IPS-11a (cell line): ENCODE data around the gene TDRD7.
A peak's percentile ranks its signal among the peaks of the same experiment; 100 is the strongest.

Experiments used
- H3K4me3 ChIP-seq: one replicate; pipeline ENCODE4 v1.5.1; 2013; ENCODE audit warnings: low read depth, low read length, control low read depth

TDRD7 gene

GRCh38 chr9:97387504-97387886 lies 24.4 kb upstream of the TDRD7 start:
- no peak overlapping the region for H3K4me3 ChIP-seq

- no peak overlapping the region for H3K4me3 ChIP-seq
Observed at GRCh38 chr9:97387936-97388684, 23.8 kb upstream of the TDRD7 start.

GRCh38 chr9:97388721-97389238 lies 23.1 kb upstream of the TDRD7 start:
- H3K4me3 ChIP-seq = no peak overlapping the region

GRCh38 chr9:97389249-97389648 lies 22.6 kb upstream of the TDRD7 start:
- no peak overlapping the region for H3K4me3 ChIP-seq

- H3K4me3 ChIP-seq = no peak overlapping the region
Observed at GRCh38 chr9:97390791-97391406, 21.0 kb upstream of the TDRD7 start.

GRCh38 chr9:97394881-97395280 lies 17.0 kb upstream of the TDRD7 start:
- no peak overlapping the region for H3K4me3 ChIP-seq

GRCh38 chr9:97395745-97396144 lies 16.2 kb upstream of the TDRD7 start:
- H3K4me3 ChIP-seq = no peak overlapping the region

- H3K4me3 ChIP-seq = no peak overlapping the region
Observed at GRCh38 chr9:97396256-97396655, 15.6 kb upstream of the TDRD7 start.

- no peak overlapping the region for H3K4me3 ChIP-seq
Observed at GRCh38 chr9:97397220-97397619, 14.7 kb upstream of the TDRD7 start.

- H3K4me3 ChIP-seq = no peak overlapping the region
Observed at GRCh38 chr9:97398999-97399758, 12.7 kb upstream of the TDRD7 start.

- H3K4me3 ChIP-seq = no peak overlapping the region
Observed at GRCh38 chr9:97403746-97404316, 8.1 kb upstream of the TDRD7 start.

- H3K4me3 ChIP-seq = no peak overlapping the region
Observed at GRCh38 chr9:97405551-97405950, 6.3 kb upstream of the TDRD7 start.

GRCh38 chr9:97406620-97407177 lies 5.2 kb upstream of the TDRD7 start:
- no peak overlapping the region for H3K4me3 ChIP-seq

- H3K4me3 ChIP-seq = no peak overlapping the region
Observed at GRCh38 chr9:97408562-97408961, 3.3 kb upstream of the TDRD7 start.

GRCh38 chr9:97411440-97411788 lies 482 bp upstream of the TDRD7 start:
- peak overlapping the region; percentile 75 for H3K4me3 ChIP-seq

- peak overlapping the region; percentile 49 for H3K4me3 ChIP-seq
Observed at GRCh38 chr9:97412626-97413385, 910 bp downstream of the TDRD7 start.

GRCh38 chr9:97413462-97413861 lies 1.6 kb downstream of the TDRD7 start:
- no peak overlapping the region for H3K4me3 ChIP-seq

- no peak overlapping the region for H3K4me3 ChIP-seq
Observed at GRCh38 chr9:97415146-97415545, 3.2 kb downstream of the TDRD7 start.

GRCh38 chr9:97418880-97419279 lies 7.0 kb downstream of the TDRD7 start:
- H3K4me3 ChIP-seq = no peak overlapping the region

GRCh38 chr9:97419309-97419867 lies 7.5 kb downstream of the TDRD7 start:
- no peak overlapping the region for H3K4me3 ChIP-seq
